Trophoblast cell (in vitro differentiated cells and primary cell): Measurements from ENCODE around the gene CFAP141.
A peak's percentile ranks its signal among the peaks of the same experiment; 100 is the strongest.

Experiments
- DNase-seq, 2 donors: peaks; one replicate each; pipeline ENCODE4 v3.0.0-alpha.2; 2016
- H2AFZ ChIP-seq: 2 replicates; pipeline ENCODE4 v1.6.1; 2013; ENCODE audit warnings: low read length, moderate library complexity, mild to moderate bottlenecking; ENCODE audit not compliant: insufficient read depth, poor library complexity
- H2AK5ac ChIP-seq: 2 replicates; pipeline ENCODE4 v1.6.1; 2013; ENCODE audit warnings: mild to moderate bottlenecking, low read length
- H2BK120ac ChIP-seq: 2 replicates; pipeline ENCODE4 v1.6.1; 2013; ENCODE audit warnings: low read length, mild to moderate bottlenecking, moderate library complexity; ENCODE audit not compliant: insufficient read depth, poor library complexity
- H2BK12ac ChIP-seq: 2 replicates; pipeline ENCODE4 v1.6.1; 2013; ENCODE audit warnings: mild to moderate bottlenecking, low read length, moderate library complexity
- H2BK5ac ChIP-seq: 2 replicates; pipeline ENCODE4 v1.6.1; 2013; ENCODE audit warnings: low read length, low read depth, moderate library complexity, mild to moderate bottlenecking; ENCODE audit not compliant: poor library complexity
- H3K14ac ChIP-seq: 2 replicates; pipeline ENCODE4 v1.6.1; 2013; ENCODE audit warnings: mild to moderate bottlenecking, low read length
- H3K18ac ChIP-seq: 2 replicates; pipeline ENCODE4 v1.6.1; 2013; ENCODE audit warnings: mild to moderate bottlenecking, low read length
- H3K23ac ChIP-seq: 2 replicates; pipeline ENCODE4 v1.6.1; 2013; ENCODE audit warnings: low read length
- H3K27ac ChIP-seq: 2 replicates; pipeline ENCODE4 v1.5.1; 2013; ENCODE audit warnings: low read depth, mild to moderate bottlenecking, inconsistent platforms, low read length, moderate library complexity
- H3K27me3 ChIP-seq: 2 replicates; pipeline ENCODE4 v1.6.1; 2013; ENCODE audit warnings: inconsistent platforms, mild to moderate bottlenecking, low read length, moderate library complexity; ENCODE audit not compliant: insufficient read depth
- H3K36me3 ChIP-seq, 2 experiments: 1 replicate in 1 of 2; 2 replicates in 1 of 2; pipeline ENCODE4 v1.6.1; 2013; ENCODE audit warnings: low read length in 2 of 2, mild to moderate bottlenecking in 2 of 2, moderate library complexity in 1 of 2; ENCODE audit not compliant: insufficient read depth in 2 of 2, control insufficient read depth in 1 of 2
- H3K4ac ChIP-seq: 2 replicates; pipeline ENCODE4 v1.6.1; 2013; ENCODE audit warnings: low read depth, mild to moderate bottlenecking, low read length, moderate library complexity
- H3K4me1 ChIP-seq, 2 experiments: 1 replicate in 1 of 2; 2 replicates in 1 of 2; pipeline ENCODE4 v1.6.1; 2013; ENCODE audit warnings: low read length in 2 of 2, mild to moderate bottlenecking in 2 of 2, moderate library complexity in 1 of 2; ENCODE audit not compliant: insufficient read depth in 2 of 2, control insufficient read depth in 1 of 2
- H3K4me2 ChIP-seq: 2 replicates; pipeline ENCODE4 v1.6.1; 2013; ENCODE audit warnings: inconsistent platforms, mild to moderate bottlenecking, low read length, moderate library complexity
- H3K4me3 ChIP-seq: 2 replicates; pipeline ENCODE4 v1.5.1; 2013; ENCODE audit warnings: mild to moderate bottlenecking, low read depth, low read length, inconsistent platforms
- H3K79me1 ChIP-seq: one replicate; pipeline ENCODE4 v1.6.1; 2013; ENCODE audit warnings: low read length
- H3K79me2 ChIP-seq: 2 replicates; pipeline ENCODE4 v1.6.1; 2013; ENCODE audit warnings: low read length, mild to moderate bottlenecking; ENCODE audit not compliant: control insufficient read depth, insufficient read depth, poor library complexity
- H3K9ac ChIP-seq: 2 replicates; pipeline ENCODE4 v1.6.1; 2013; ENCODE audit warnings: mild to moderate bottlenecking, low read length
- H3K9me3 ChIP-seq: 2 replicates; pipeline ENCODE4 v1.6.1; 2013; ENCODE audit warnings: low read depth, mild to moderate bottlenecking, control low read depth, inconsistent platforms, low read length; ENCODE audit not compliant: insufficient read depth
- H4K12ac ChIP-seq: 2 replicates; pipeline ENCODE4 v1.6.1; 2013; ENCODE audit warnings: low read depth, mild to moderate bottlenecking, low read length, moderate library complexity
- H4K8ac ChIP-seq: 2 replicates; pipeline ENCODE4 v1.6.1; 2013; ENCODE audit warnings: low read depth, mild to moderate bottlenecking, low read length, moderate library complexity
- H4K91ac ChIP-seq: one replicate; pipeline ENCODE4 v1.6.1; 2013; ENCODE audit warnings: low read depth, mild to moderate bottlenecking, low read length, moderate library complexity
- WGBS: extraction: QIAGEN DNeasy Blood & Tissue Kit; methylation state at CpG from one replicate; pipeline ENCODE4 v1.1.7; 2013; ENCODE audit warnings: missing lambda C conversion rate; ENCODE audit not compliant: insufficient read length, insufficient coverage; ENCODE audit errors: extremely low coverage; 5-methylcytosine and 5-hydroxymethylcytosine counted together

CFAP141 gene

DNA sequence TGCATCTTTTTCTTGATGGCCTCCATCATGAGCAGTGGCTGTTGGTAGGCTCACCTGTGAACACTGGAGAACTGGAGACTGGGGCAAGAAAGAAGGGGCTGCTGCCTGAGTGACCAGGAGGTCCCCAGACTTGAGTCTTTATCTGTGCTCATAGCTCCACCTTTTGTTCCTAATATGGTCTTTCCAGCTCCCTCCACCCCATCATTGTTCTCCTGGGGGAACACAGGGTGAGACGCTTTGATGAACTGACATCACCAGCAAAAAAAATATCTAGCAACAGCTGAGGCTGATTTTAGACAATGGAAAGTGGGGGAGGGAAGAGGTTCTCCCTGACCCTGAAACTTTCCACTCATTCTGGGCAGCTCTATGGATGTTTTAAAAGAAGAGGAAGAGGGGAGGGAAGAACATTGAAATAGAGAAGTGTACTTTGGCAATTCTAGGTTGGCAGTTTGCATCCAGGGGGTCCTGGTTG is 14.1 kb downstream of the CFAP141 start, which contains the start of gene TPM3:
Gene TPM3, minus strand, starts transcription at position 111 of the 472 bp plus-strand sequence. Its CDS starts 82 bp downstream, at position 29.
- Histone ChIP-seq H3K18ac (no peak within 1 kb of the TSS), H3K14ac (no peak within 1 kb of the TSS), H3K9me3 (no peaks in the 10 kb centered on the region), H2AK5ac (no peak within 1 kb of the TSS), H2AFZ (no peak within 1 kb of the TSS), H3K4me3 (no peak within 1 kb of the TSS), H2BK120ac (no peak within 1 kb of the TSS), H4K12ac (no peak within 1 kb of the TSS), H3K4me1 (peaks cover 0 to 2% of the 10 kb centered on the region in 2 experiments), H3K9ac (no peak within 1 kb of the TSS), H3K4ac (no peak within 1 kb of the TSS), H2BK12ac (no peak within 1 kb of the TSS), H4K8ac (no peak within 1 kb of the TSS), H2BK5ac (no peak within 1 kb of the TSS), H3K79me1 (no peaks in the 10 kb centered on the region), H3K79me2 (no peaks in the 10 kb centered on the region), H3K23ac (no peak within 1 kb of the TSS), H3K27me3 (no peaks in the 10 kb centered on the region), H3K27ac (no peak within 1 kb of the TSS), H4K91ac (no peak within 1 kb of the TSS), H3K36me3 (no peaks in the 10 kb centered on the region), H3K4me2 (no peak within 1 kb of the TSS)
- WGBS = no CpG with 5 or more reads among the region's 1 CpG
- no peak for DNase-seq

- no CpG with 5 or more reads among the region's 1 CpG for WGBS
- no peak overlapping the region for H2BK5ac ChIP-seq
- H2BK120ac ChIP-seq = no peak overlapping the region
- H3K9ac ChIP-seq = no peak overlapping the region
- no peak overlapping the region for H3K18ac ChIP-seq
- no peaks in the 10 kb centered on the region for H3K4me1 ChIP-seq
- H3K4ac ChIP-seq = no peak overlapping the region
- H3K23ac ChIP-seq = no peak overlapping the region
- no peak overlapping the region for H4K91ac ChIP-seq
- H3K36me3 ChIP-seq = no peaks in the 10 kb centered on the region
- no peaks in the 10 kb centered on the region for H3K9me3 ChIP-seq
- no peak overlapping the region for H3K4me2 ChIP-seq
- no peak overlapping the region for H2AFZ ChIP-seq
- no peak for DNase-seq
- H4K8ac ChIP-seq = no peak overlapping the region
- H3K79me2 ChIP-seq = no peaks in the 10 kb centered on the region
- no peak overlapping the region for H3K4me3 ChIP-seq
- no peak overlapping the region for H3K27ac ChIP-seq
- H3K79me1 ChIP-seq = no peaks in the 10 kb centered on the region
- no peak overlapping the region for H2BK12ac ChIP-seq
- H4K12ac ChIP-seq = no peak overlapping the region
- H3K14ac ChIP-seq = no peak overlapping the region
- no peaks in the 10 kb centered on the region for H3K27me3 ChIP-seq
- H2AK5ac ChIP-seq = no peak overlapping the region
These were observed 15.6 kb downstream of the CFAP141 start for GRCh38 chr1:154190550-154190949.

DNA sequence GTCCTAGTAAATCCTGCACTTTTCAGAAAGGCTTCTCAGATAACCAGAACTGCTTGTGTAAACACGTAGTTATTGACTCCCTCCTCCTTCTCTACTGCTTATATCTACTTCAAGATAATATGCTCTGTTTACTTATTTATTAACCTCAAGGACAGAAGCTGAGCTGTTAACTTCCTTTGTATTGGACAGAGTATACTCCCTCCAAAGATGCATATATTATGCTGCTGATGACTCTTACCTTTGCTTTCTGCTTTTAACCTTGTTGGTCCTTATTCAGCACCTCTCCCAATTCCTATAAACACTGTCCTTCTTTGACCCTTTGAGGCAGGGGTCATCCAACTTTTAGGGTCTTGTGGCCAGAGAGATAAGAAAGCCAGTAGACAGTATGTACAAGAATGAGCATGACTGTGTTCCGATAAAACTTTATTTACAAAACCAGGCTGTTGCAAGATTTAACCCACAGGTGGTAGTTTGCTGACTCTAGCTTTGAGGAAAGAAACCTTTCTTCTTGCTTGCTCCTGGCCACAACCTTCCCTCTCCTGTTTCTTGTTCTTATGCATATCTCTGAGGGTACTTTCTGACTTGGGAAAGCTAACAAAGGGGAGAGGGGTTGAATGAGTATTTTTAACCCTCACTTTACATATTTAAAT is 19.2 kb downstream of the CFAP141 start:
- no peak overlapping the region for H3K4me3 ChIP-seq
- no peak overlapping the region for H2BK5ac ChIP-seq
- no peak overlapping the region for H2BK12ac ChIP-seq
- no peak overlapping the region for H3K14ac ChIP-seq
- H3K9me3 ChIP-seq = no peaks in the 10 kb centered on the region
- H3K79me2 ChIP-seq = peaks cover 9% of the 10 kb centered on the region
- DNase-seq = no peak
- H3K4me2 ChIP-seq = no peak overlapping the region
- no peak overlapping the region for H3K27ac ChIP-seq
- no peaks in the 10 kb centered on the region for H3K36me3 ChIP-seq
- peaks cover 0 to 3% of the 10 kb centered on the region in 2 experiments for H3K4me1 ChIP-seq
- WGBS = no CpG with 5 or more reads among the region's 2 CpGs
- H3K79me1 ChIP-seq = peaks cover 14% of the 10 kb centered on the region
- no peak overlapping the region for H3K18ac ChIP-seq
- H3K27me3 ChIP-seq = no peaks in the 10 kb centered on the region
- H2AFZ ChIP-seq = no peak overlapping the region
- no peak overlapping the region for H4K91ac ChIP-seq
- no peak overlapping the region for H2AK5ac ChIP-seq
- H2BK120ac ChIP-seq = no peak overlapping the region
- H4K12ac ChIP-seq = no peak overlapping the region
- H3K23ac ChIP-seq = no peak overlapping the region
- no peak overlapping the region for H4K8ac ChIP-seq
- H3K4ac ChIP-seq = no peak overlapping the region
- no peak overlapping the region for H3K9ac ChIP-seq

DNA sequence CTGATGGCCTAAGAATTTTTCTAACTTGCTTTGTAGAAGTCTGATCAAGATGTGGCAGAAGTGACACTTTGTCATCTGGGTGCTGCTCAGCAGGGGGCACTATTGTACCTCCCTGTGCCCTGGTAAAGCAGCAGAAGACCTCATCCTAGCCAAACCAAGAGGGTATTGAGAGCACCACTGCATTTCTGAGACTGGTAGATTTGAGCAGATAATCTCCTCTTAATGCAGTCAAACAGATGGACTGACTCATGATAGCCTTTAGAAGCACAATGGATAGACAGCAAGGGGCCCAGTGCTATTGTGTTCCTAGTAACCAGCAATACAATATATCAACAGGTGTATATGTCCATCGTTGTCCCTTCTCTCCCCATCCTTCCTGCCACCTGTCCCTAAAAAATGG is 20.0 kb downstream of the CFAP141 start:
- Histone ChIP-seq H3K9me3 (no peaks in the 10 kb centered on the region), H3K4me2 (no peak overlapping the region), H3K4me1 (peaks cover 0 to 3% of the 10 kb centered on the region in 2 experiments), H2AK5ac (no peak overlapping the region), H3K36me3 (no peaks in the 10 kb centered on the region), H3K9ac (no peak overlapping the region), H2BK120ac (no peak overlapping the region), H2BK12ac (no peak overlapping the region), H3K14ac (no peak overlapping the region), H3K79me2 (peaks cover 12% of the 10 kb centered on the region), H4K91ac (no peak overlapping the region), H3K4ac (no peak overlapping the region), H4K12ac (no peak overlapping the region), H4K8ac (no peak overlapping the region), H3K27ac (no peak overlapping the region), H3K79me1 (peaks cover 15% of the 10 kb centered on the region), H3K27me3 (no peaks in the 10 kb centered on the region), H3K4me3 (no peak overlapping the region), H3K23ac (no peak overlapping the region), H3K18ac (no peak overlapping the region), H2AFZ (no peak overlapping the region), H2BK5ac (no peak overlapping the region)
- DNase-seq = peak in 1 of 2 donors; percentile 54
- no CpG with 5 or more reads among the region's 1 CpG for WGBS
